Skeletal muscle satellite cell (primary cell): ENCODE results near the gene TGDS.

Experiments
- H3K27me3 ChIP-seq: 2 replicates; pipeline ENCODE4 v1.7.0; 2013; ENCODE audit warnings: low read length; ENCODE audit not compliant: control insufficient read depth, insufficient read depth
- H3K36me3 ChIP-seq: 2 replicates; pipeline ENCODE4 v1.7.0; 2013; ENCODE audit warnings: mild to moderate bottlenecking, control low read depth, low read length; ENCODE audit not compliant: insufficient read depth
- H3K4me1 ChIP-seq: 2 replicates; pipeline ENCODE4 v1.7.0; 2013; ENCODE audit warnings: low read length; ENCODE audit not compliant: control insufficient read depth, insufficient read depth
- H3K4me2 ChIP-seq: 2 replicates; pipeline ENCODE4 v1.7.0; 2013; ENCODE audit warnings: mild to moderate bottlenecking, low read length
- H3K4me3 ChIP-seq: 2 replicates; pipeline ENCODE4 v1.7.0; 2013; ENCODE audit warnings: low read length
- H3K9ac ChIP-seq: 2 replicates; pipeline ENCODE4 v1.7.0; 2013; ENCODE audit warnings: mild to moderate bottlenecking, low read depth, low read length, moderate library complexity
- H3K9me3 ChIP-seq: replicated peaks from 2 replicates; pipeline ENCODE4 v1.7.0; 2013; ENCODE audit warnings: mild to moderate bottlenecking, control low read depth, low read length

TGDS gene

GRCh38 chr13:94598281-94598680 is 2.3 kb upstream of the TGDS start:
- Histone ChIP-seq H3K4me3 (no peak overlapping the region), H3K4me1 (peaks cover 20% of the 10 kb centered on the region), H3K9me3 (no peaks in the 10 kb centered on the region), H3K36me3 (peaks cover 3% of the 10 kb centered on the region), H3K4me2 (no peak overlapping the region), H3K27me3 (no peaks in the 10 kb centered on the region), H3K9ac (no peak overlapping the region)

GRCh38 chr13:94596575-94596971 is 621 bp upstream of the TGDS start:
- peak overlapping the region; percentile 97 for H3K9ac ChIP-seq
- H3K36me3 ChIP-seq, result peaks cover 15% of the 10 kb centered on the region
- H3K27me3 ChIP-seq, result no peaks in the 10 kb centered on the region
- peak overlapping the region; percentile 95 for H3K4me2 ChIP-seq
- H3K4me1 ChIP-seq, result peaks cover 14% of the 10 kb centered on the region
- no peaks in the 10 kb centered on the region for H3K9me3 ChIP-seq
- peak overlapping the region; percentile 94 for H3K4me3 ChIP-seq

- peaks cover 14% of the 10 kb centered on the region for H3K4me1 ChIP-seq
- no peaks in the 10 kb centered on the region for H3K9me3 ChIP-seq
- peak overlapping the region; percentile 97 for H3K9ac ChIP-seq
- peaks cover 27% of the 10 kb centered on the region for H3K36me3 ChIP-seq
- peak overlapping the region; percentile 94 for H3K4me3 ChIP-seq
- H3K27me3 ChIP-seq, result no peaks in the 10 kb centered on the region
- peak overlapping the region; percentile 95 for H3K4me2 ChIP-seq
These were observed 677 bp downstream of the TGDS start for GRCh38 chr13:94595001-94595949.

GRCh38 chr13:94590744-94591143 is 5.2 kb downstream of the TGDS start:
- Histone ChIP-seq H3K4me3 (no peak overlapping the region), H3K36me3 (peaks cover 33% of the 10 kb centered on the region)

DNA sequence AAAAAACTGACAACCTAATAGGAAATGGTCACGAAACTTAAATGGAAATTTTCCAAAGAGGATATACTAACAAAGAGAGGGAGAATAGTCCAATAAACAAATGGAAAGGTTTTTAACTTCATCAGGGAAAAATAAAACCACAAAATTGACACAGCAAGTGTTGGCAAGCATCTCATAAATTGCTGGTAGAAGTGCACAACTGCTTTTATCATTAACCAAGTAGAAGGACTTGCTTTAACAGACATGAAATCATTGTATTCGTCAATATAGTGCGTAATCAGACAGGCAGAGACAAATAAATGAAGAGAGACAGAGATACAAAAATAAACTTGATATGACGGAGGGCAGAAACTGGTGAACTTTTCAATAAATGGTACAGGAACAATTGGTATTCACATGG is 7.4 kb downstream of the TGDS start:
- H3K36me3 ChIP-seq, result peaks cover 50% of the 10 kb centered on the region

More at GRCh38 chr13:94590744-94591143, 5.2 kb downstream of the TGDS start:
- H3K9me3 ChIP-seq, result no peaks in the 10 kb centered on the region
- no peak overlapping the region for H3K9ac ChIP-seq
- H3K4me2 ChIP-seq, result no peak overlapping the region
- H3K4me1 ChIP-seq, result peaks cover 14% of the 10 kb centered on the region
- H3K27me3 ChIP-seq, result no peaks in the 10 kb centered on the region

GRCh38 chr13:94586371-94586770 is 9.6 kb downstream of the TGDS start:
- Histone ChIP-seq H3K36me3 (peaks cover 48% of the 10 kb centered on the region), H3K27me3 (no peaks in the 10 kb centered on the region), H3K4me3 (no peak overlapping the region), H3K9me3 (no peaks in the 10 kb centered on the region), H3K4me2 (no peak overlapping the region), H3K4me1 (peaks cover 13% of the 10 kb centered on the region), H3K9ac (no peak overlapping the region)

More for the DNA sequence above, 7.4 kb downstream of the TGDS start:
- H3K27me3 ChIP-seq, result no peaks in the 10 kb centered on the region
- peaks cover 10% of the 10 kb centered on the region for H3K4me1 ChIP-seq
- no peak overlapping the region for H3K4me3 ChIP-seq
- no peak overlapping the region for H3K9ac ChIP-seq
- no peak overlapping the region for H3K4me2 ChIP-seq
- H3K9me3 ChIP-seq, result no peaks in the 10 kb centered on the region

GRCh38 chr13:94585543-94586101 is 10.3 kb downstream of the TGDS start:
- H3K9ac ChIP-seq, result no peak overlapping the region
- H3K27me3 ChIP-seq, result no peaks in the 10 kb centered on the region
- no peak overlapping the region for H3K4me3 ChIP-seq
- no peaks in the 10 kb centered on the region for H3K9me3 ChIP-seq
- H3K4me2 ChIP-seq, result no peak overlapping the region
- H3K36me3 ChIP-seq, result peaks cover 44% of the 10 kb centered on the region
- H3K4me1 ChIP-seq, result peaks cover 13% of the 10 kb centered on the region

DNA sequence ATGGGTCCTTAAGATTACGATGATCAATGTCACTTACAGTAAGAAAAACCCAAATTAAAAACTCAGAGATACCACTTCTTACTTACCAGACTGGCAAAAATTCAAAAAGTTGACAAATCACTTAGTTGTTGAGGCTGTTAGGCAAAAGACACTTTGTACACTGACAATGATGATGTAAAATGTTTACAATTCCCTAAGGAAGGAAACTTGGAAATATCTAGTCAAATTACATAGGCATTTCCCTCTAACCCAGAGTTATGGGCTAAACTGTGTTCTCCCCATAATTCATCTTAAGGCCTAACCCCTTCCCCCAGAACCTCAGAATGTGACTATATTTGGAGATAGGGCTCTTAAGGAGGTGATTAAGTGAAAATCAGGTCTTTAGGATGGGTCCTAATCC is 12.0 kb downstream of the TGDS start:
- no peaks in the 10 kb centered on the region for H3K27me3 ChIP-seq
- H3K36me3 ChIP-seq, result peaks cover 57% of the 10 kb centered on the region
- no peak overlapping the region for H3K4me2 ChIP-seq
- peaks cover 13% of the 10 kb centered on the region for H3K4me1 ChIP-seq
- no peak overlapping the region for H3K9ac ChIP-seq
- H3K4me3 ChIP-seq, result no peak overlapping the region
- H3K9me3 ChIP-seq, result no peaks in the 10 kb centered on the region

DNA sequence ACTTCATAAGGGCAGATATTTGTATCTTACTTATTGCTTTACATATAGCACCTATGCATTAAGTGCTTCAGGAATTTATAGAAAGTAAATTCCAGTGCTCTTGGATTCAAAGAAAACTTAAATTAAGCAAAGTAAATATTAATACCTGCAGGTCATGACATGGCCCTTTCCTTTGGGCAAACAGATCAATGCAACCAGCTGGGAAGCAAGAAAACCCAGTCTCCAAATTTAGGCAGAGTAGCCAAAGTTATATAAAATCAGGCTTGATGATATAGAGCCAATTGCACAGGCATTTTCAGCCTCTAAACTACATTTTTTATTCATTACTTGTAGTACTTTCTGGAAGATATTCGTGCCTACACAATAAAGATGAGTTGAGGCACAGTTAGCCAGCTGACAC is 16.9 kb downstream of the TGDS start:
- Histone ChIP-seq H3K9me3 (no peaks in the 10 kb centered on the region), H3K4me1 (peaks cover 8% of the 10 kb centered on the region), H3K4me3 (no peak overlapping the region), H3K36me3 (peaks cover 79% of the 10 kb centered on the region), H3K27me3 (no peaks in the 10 kb centered on the region), H3K4me2 (no peak overlapping the region), H3K9ac (no peak overlapping the region)

DNA sequence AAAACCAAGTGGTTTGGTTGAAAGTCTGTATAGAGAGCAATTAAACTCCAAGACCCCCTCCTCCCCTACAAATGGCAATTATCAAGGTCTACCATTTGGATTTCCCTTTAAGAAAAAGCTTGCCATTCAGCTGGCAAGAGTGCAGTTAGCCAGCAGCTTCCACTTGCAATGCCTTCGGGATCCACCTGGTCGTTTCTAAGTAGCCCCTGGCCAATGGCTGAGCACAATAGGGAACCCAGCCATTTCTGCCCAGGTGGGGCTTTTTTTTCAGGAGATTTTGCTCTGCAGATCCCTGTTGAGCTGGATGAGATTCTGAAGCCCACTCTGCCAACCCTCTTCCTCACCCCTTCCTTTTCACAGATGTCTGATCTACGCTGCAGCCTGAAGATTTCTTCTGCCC is 26.3 kb downstream of the TGDS start:
- Histone ChIP-seq H3K4me2 (no peak overlapping the region), H3K9me3 (no peaks in the 10 kb centered on the region), H3K4me3 (no peak overlapping the region), H3K36me3 (peaks cover 63% of the 10 kb centered on the region), H3K4me1 (no peaks in the 10 kb centered on the region), H3K9ac (no peak overlapping the region), H3K27me3 (no peaks in the 10 kb centered on the region)

GRCh38 chr13:94568443-94568842 is 27.5 kb downstream of the TGDS start:
- Histone ChIP-seq H3K4me3 (no peak overlapping the region), H3K36me3 (peaks cover 51% of the 10 kb centered on the region), H3K4me1 (no peaks in the 10 kb centered on the region), H3K9ac (no peak overlapping the region), H3K9me3 (no peaks in the 10 kb centered on the region), H3K27me3 (no peaks in the 10 kb centered on the region), H3K4me2 (no peak overlapping the region)
